GM18907 (cell line): ENCODE results near the gene MLLT1.

Source experiments
- ATAC-seq: cut with Tn5 transposase; IDR thresholded peaks from one replicate; pipeline ENCODE4 v1.9.1; 2021; ENCODE audit warnings: mild to moderate bottlenecking, moderate library complexity; ENCODE audit not compliant: unreplicated experiment

MLLT1 gene

GRCh38 chr19:6172074-6172863, 107.5 kb downstream of the MLLT1 start:
- no peak for ATAC-seq

DNA sequence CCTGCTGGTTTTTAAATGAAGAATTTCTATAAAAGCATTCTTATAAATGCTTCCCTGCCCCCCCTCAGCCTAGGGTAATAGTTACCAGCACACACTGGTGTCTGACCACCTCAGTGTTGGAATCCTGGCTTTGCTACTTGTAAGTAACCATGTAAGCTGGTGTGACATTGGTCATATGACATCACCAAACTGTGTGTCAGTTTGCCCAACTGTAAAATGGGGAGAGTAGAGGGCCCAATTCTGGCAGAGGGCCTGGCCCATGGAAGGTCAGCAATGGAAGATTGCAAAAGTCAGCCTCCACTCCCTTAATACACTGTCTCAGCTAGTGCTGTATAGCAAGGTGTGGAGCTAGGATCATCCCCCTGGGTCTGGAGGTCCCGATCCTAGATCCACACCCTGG, 112.7 kb downstream of the MLLT1 start:
- ATAC-seq: no peak

- no peak for ATAC-seq
These were observed 114.8 kb downstream of the MLLT1 start for GRCh38 chr19:6164906-6165531.

GRCh38 chr19:6161271-6161850, 118.4 kb downstream of the MLLT1 start:
- ATAC-seq: no peak
